Neuronal stem cell (in vitro differentiated cells): ENCODE results near the gene COBLL1. TPM values are rescaled to one million over a fixed set of nuclear protein-coding genes. Genes with fewer than 3 reads are reported as not detected.
A peak's percentile ranks its signal among the peaks of the same experiment; 100 is the strongest.

Experiments used
- DNase-seq: peaks from one replicate; pipeline ENCODE4 v3.0.0-alpha.2; 2013; ENCODE audit warnings: low spot score
- H2AFZ ChIP-seq: one replicate; pipeline ENCODE4 v1.6.1; 2013; ENCODE audit warnings: mild to moderate bottlenecking, low read length, inconsistent platforms
- H2AK5ac ChIP-seq: 2 replicates; pipeline ENCODE4 v1.6.1; 2013; ENCODE audit warnings: low read depth, mild to moderate bottlenecking, inconsistent platforms, low read length, moderate library complexity, mixed read lengths
- H2BK120ac ChIP-seq: 2 replicates; pipeline ENCODE4 v1.6.1; 2013; ENCODE audit warnings: low read depth, mild to moderate bottlenecking, inconsistent platforms, low read length, moderate library complexity, mixed read lengths
- H2BK12ac ChIP-seq: one replicate; pipeline ENCODE4 v1.6.1; 2013; ENCODE audit warnings: low read length, inconsistent platforms
- H2BK15ac ChIP-seq: 2 replicates; pipeline ENCODE4 v1.6.1; 2013; ENCODE audit warnings: mild to moderate bottlenecking, low read length, inconsistent platforms, mixed read lengths
- H2BK5ac ChIP-seq: one replicate; pipeline ENCODE4 v1.6.1; 2013; ENCODE audit warnings: inconsistent platforms, mild to moderate bottlenecking, low read length, moderate library complexity
- H3K14ac ChIP-seq: one replicate; pipeline ENCODE4 v1.6.1; 2013; ENCODE audit warnings: low read length, inconsistent platforms
- H3K18ac ChIP-seq: 2 replicates; pipeline ENCODE4 v1.6.1; 2013; ENCODE audit warnings: low read length, inconsistent platforms
- H3K23ac ChIP-seq: 2 replicates; pipeline ENCODE4 v1.6.1; 2013; ENCODE audit warnings: low read depth, mild to moderate bottlenecking, mixed read lengths, low read length, inconsistent platforms; ENCODE audit not compliant: poor library complexity
- H3K27ac ChIP-seq: replicated peaks from 3 replicates; pipeline ENCODE4 v1.5.1; 2013; ENCODE audit warnings: low read length, inconsistent platforms
- H3K27me3 ChIP-seq, 3 experiments: 2 replicates each; pipeline ENCODE4 v1.6.1; 2013; ENCODE audit warnings: low read length in 3 of 3, mild to moderate bottlenecking in 2 of 3, inconsistent platforms in 1 of 3, low read depth in 1 of 3, mixed read lengths in 1 of 3, moderate library complexity in 1 of 3; ENCODE audit not compliant: control insufficient read depth in 3 of 3, insufficient read depth in 3 of 3
- H3K36me3 ChIP-seq, 2 donors: replicated peaks in 1 of 2; 2 replicates each; pipeline ENCODE4 v1.6.1; 2013; ENCODE audit warnings: low read length in 2 of 2; ENCODE audit not compliant: control insufficient read depth in 2 of 2, insufficient read depth in 2 of 2
- H3K4ac ChIP-seq: 2 replicates; pipeline ENCODE4 v1.6.1; 2013; ENCODE audit warnings: inconsistent platforms, mild to moderate bottlenecking, low read length, moderate library complexity
- H3K4me1 ChIP-seq, 2 donors: 1 replicate in 1 of 2; 2 replicates in 1 of 2; pipeline ENCODE4 v1.6.1; 2013; ENCODE audit warnings: low read length in 2 of 2, low read depth in 1 of 2; ENCODE audit not compliant: control insufficient read depth in 2 of 2, insufficient read depth in 1 of 2
- H3K4me2 ChIP-seq: one replicate; pipeline ENCODE4 v1.6.1; 2013; ENCODE audit warnings: mild to moderate bottlenecking, low read length, inconsistent platforms; ENCODE audit not compliant: insufficient read depth, poor library complexity, severe bottlenecking
- H3K4me3 ChIP-seq, 2 donors: 2 replicates each; pipeline ENCODE4 v1.5.1; 2013; ENCODE audit warnings: low read length in 2 of 2, mild to moderate bottlenecking in 2 of 2, inconsistent platforms in 1 of 2, moderate library complexity in 1 of 2
- H3K79me1 ChIP-seq: one replicate; pipeline ENCODE4 v1.6.1; 2013; ENCODE audit warnings: low read depth, mild to moderate bottlenecking, inconsistent platforms, low read length, moderate library complexity
- H3K9ac ChIP-seq: one replicate; pipeline ENCODE4 v1.6.1; 2013; ENCODE audit warnings: mild to moderate bottlenecking, low read depth, low read length, inconsistent platforms; ENCODE audit not compliant: poor library complexity
- H3K9me3 ChIP-seq, 2 donors: replicated peaks in 1 of 2; 2 replicates each; pipeline versions ENCODE3 to v1.6.1; 2013; ENCODE audit warnings: low read length in 2 of 2, mild to moderate bottlenecking in 2 of 2, inconsistent platforms in 1 of 2, low read depth in 1 of 2, mixed read lengths in 1 of 2, moderate library complexity in 1 of 2; ENCODE audit not compliant: control insufficient read depth in 2 of 2, insufficient read depth in 1 of 2
- H4K8ac ChIP-seq: one replicate; pipeline ENCODE4 v1.6.1; 2013; ENCODE audit warnings: low read depth, mild to moderate bottlenecking, inconsistent platforms, low read length, moderate library complexity
- H4K91ac ChIP-seq: one replicate; pipeline ENCODE4 v1.6.1; 2013; ENCODE audit warnings: low read length, low read depth, mild to moderate bottlenecking, inconsistent platforms; ENCODE audit not compliant: poor library complexity
- WGBS, 2 donors: extraction: QIAGEN DNeasy Blood & Tissue Kit; methylation state at CpG; one replicate each; pipeline ENCODE4 v1.1.7; 2013; ENCODE audit warnings: missing lambda C conversion rate in 2 of 2, mixed read lengths in 1 of 2; ENCODE audit not compliant: insufficient read length in 2 of 2, insufficient replicate concordance in 1 of 2; ENCODE audit errors: extremely low coverage in 2 of 2; 5-methylcytosine and 5-hydroxymethylcytosine counted together
- polyA plus RNA-seq, 2 experiments: library from polyadenylated mRNA; stranded (reverse); fragments of 200-250 nt; gene quantifications; one replicate each; pipeline ENCODE4 v1.2.3, GENCODE V29; 2013

Gene COBLL1
- polyA plus RNA-seq (2013, experiment 1 of 2): 1.0 TPM
- 0.97 TPM for polyA plus RNA-seq (2013, experiment 2 of 2)

DNA sequence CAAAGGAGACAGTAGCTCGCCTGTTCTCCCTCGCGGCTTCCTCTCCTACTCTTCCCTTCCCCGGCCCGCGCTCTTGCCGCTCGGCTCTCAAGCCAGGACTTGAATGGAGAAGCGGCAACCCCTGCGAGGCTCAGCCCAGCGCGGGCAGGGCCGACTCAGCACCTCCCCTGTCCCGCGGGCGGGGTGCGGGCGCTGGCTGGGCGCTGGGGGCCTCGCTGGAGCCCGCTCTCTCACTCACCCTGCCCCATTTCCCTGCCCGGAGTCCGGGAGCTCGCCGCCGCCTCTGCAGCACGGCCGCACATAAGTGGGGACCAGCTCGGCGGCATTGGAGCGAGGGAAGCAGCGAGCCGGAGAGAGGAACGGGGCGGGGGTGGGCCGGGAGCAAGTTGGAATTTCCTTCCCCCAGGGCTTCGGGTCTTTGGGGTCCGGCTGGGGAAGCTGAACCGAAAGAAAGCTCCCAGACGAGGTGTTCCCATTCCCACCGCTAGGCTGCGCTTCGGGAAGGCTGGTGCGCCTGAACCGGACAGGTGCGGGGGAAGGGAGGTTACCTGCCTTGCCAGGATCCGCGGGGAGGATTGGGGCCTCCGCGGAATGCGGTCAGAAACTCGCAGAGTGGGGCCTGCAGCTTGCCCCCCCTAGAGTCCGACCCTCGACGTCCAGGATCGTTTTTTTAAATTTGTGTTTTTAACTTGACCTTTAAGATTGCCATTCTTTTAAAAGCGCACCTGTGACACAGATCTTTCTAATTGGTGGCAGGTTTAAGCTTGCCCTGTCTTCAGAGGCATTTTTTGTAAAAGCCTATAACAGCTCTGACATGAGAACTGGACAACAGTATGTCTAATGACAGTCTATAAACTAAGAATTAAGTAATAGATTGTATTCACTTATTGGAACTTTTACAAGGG is at the start of gene COBLL1:
Gene COBLL1 (minus strand): TSS at position 105 of the 905 bp plus-strand sequence. CDS start 627 bp downstream, outside the sequence.
- H2AFZ ChIP-seq: peak within 1 kb of the TSS; percentile 100
- no peak within 1 kb of the TSS for H4K91ac ChIP-seq
- peaks cover 0 to 10% of the 10 kb centered on the region in 2 donors for H3K4me1 ChIP-seq
- DNase-seq: peak; percentile 79
- peak within 1 kb of the TSS; percentile 59 for H3K27ac ChIP-seq
- peak within 1 kb of the TSS; percentile 80 for H3K23ac ChIP-seq
- H3K14ac ChIP-seq: peak within 1 kb of the TSS; percentile 56
- no peaks in the 10 kb centered on the region for H3K36me3 ChIP-seq
- peak within 1 kb of the TSS; percentile 87 for H2BK5ac ChIP-seq
- H3K4ac ChIP-seq: no peak within 1 kb of the TSS
- H2BK12ac ChIP-seq: peak within 1 kb of the TSS; percentile 10
- H3K9ac ChIP-seq: peak within 1 kb of the TSS; percentile 88
- WGBS, 2 donors: no CpG with 5 or more reads among the region's 57 CpGs
- H3K79me1 ChIP-seq: no peaks in the 10 kb centered on the region
- peak within 1 kb of the TSS; percentile 91 for H3K4me2 ChIP-seq
- no peaks in the 10 kb centered on the region for H3K9me3 ChIP-seq
- peak within 1 kb of the TSS; percentile 43 for H4K8ac ChIP-seq
- peak within 1 kb of the TSS; percentile 77 to 93 for H3K4me3 ChIP-seq
- H2AK5ac ChIP-seq: no peak within 1 kb of the TSS
- peak within 1 kb of the TSS; percentile 97 for H3K18ac ChIP-seq
- H2BK15ac ChIP-seq: peak within 1 kb of the TSS; percentile 37
- H3K27me3 ChIP-seq: peaks cover 0 to 11% (median 0%) of the 10 kb centered on the region in 3 experiments
- H2BK120ac ChIP-seq: peak within 1 kb of the TSS; percentile 81

- no peak overlapping the region for H3K18ac ChIP-seq
- H4K91ac ChIP-seq: no peak overlapping the region
- no peak overlapping the region for H2BK5ac ChIP-seq
- H3K79me1 ChIP-seq: no peaks in the 10 kb centered on the region
- H2BK12ac ChIP-seq: no peak overlapping the region
- H3K23ac ChIP-seq: no peak overlapping the region
- H3K4ac ChIP-seq: no peak overlapping the region
- no peak overlapping the region for H3K9ac ChIP-seq
- H3K4me3 ChIP-seq: no peak overlapping the region
- H2AK5ac ChIP-seq: no peak overlapping the region
- H2AFZ ChIP-seq: peak overlapping the region; percentile 17
- no peak overlapping the region for H3K27ac ChIP-seq
- no peak overlapping the region for H4K8ac ChIP-seq
- no peak overlapping the region for H2BK15ac ChIP-seq
- H3K27me3 ChIP-seq: no peaks in the 10 kb centered on the region
- H2BK120ac ChIP-seq: no peak overlapping the region
- no peak for DNase-seq
- H3K4me2 ChIP-seq: no peak overlapping the region
- H3K36me3 ChIP-seq: no peaks in the 10 kb centered on the region
- H3K14ac ChIP-seq: no peak overlapping the region
- no peaks in the 10 kb centered on the region for H3K9me3 ChIP-seq
- no peaks in the 10 kb centered on the region for H3K4me1 ChIP-seq
- WGBS, 2 donors: no CpG with 5 or more reads among the region's 4 CpGs
Measured at GRCh38 chr2:164890544-164890943, 48.9 kb upstream of the COBLL1 start.

DNA sequence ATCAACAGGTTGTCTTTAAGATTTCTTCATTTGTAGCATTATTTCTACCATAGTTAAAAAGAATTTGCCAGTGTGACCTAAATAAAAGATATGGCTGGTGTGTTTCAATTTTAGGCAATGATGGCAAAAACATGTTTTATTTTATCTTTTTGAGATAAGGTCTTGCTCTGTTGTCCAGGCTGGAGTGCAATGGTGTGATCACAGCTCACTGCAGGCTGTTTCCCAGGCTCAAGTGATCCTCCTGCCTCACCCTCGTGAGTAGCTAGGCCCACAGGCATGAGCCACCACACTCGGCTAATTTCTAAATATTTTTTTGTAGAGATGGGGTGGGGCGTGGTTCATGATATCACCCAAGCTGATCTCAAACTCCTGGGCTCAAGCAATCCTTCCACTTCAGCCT is 47.0 kb upstream of the COBLL1 start:
- no peak overlapping the region for H3K4me3 ChIP-seq
- no peak overlapping the region for H4K8ac ChIP-seq
- H3K27me3 ChIP-seq: no peaks in the 10 kb centered on the region
- H2BK5ac ChIP-seq: no peak overlapping the region
- no peak overlapping the region for H3K4me2 ChIP-seq
- no peak overlapping the region for H3K27ac ChIP-seq
- no peak for DNase-seq
- no peak overlapping the region for H2BK15ac ChIP-seq
- no peak overlapping the region for H3K23ac ChIP-seq
- H4K91ac ChIP-seq: no peak overlapping the region
- H2AK5ac ChIP-seq: no peak overlapping the region
- no CpG with 5 or more reads among the region's 3 CpGs for WGBS, 2 donors
- no peak overlapping the region for H2BK12ac ChIP-seq
- H2AFZ ChIP-seq: no peak overlapping the region
- H2BK120ac ChIP-seq: no peak overlapping the region
- H3K4ac ChIP-seq: no peak overlapping the region
- H3K4me1 ChIP-seq: no peaks in the 10 kb centered on the region
- H3K18ac ChIP-seq: no peak overlapping the region
- no peaks in the 10 kb centered on the region for H3K79me1 ChIP-seq
- no peaks in the 10 kb centered on the region for H3K9me3 ChIP-seq
- H3K14ac ChIP-seq: no peak overlapping the region
- H3K36me3 ChIP-seq: no peaks in the 10 kb centered on the region
- H3K9ac ChIP-seq: no peak overlapping the region

GRCh38 chr2:164887434-164888144 is 46.0 kb upstream of the COBLL1 start:
- Histone ChIP-seq H2AFZ (no peak overlapping the region), H3K4me2 (no peak overlapping the region), H3K23ac (no peak overlapping the region), H3K27me3 (no peaks in the 10 kb centered on the region), H3K36me3 (no peaks in the 10 kb centered on the region), H3K4me3 (no peak overlapping the region), H3K79me1 (no peaks in the 10 kb centered on the region), H3K14ac (no peak overlapping the region), H4K91ac (no peak overlapping the region), H2BK12ac (no peak overlapping the region), H2AK5ac (no peak overlapping the region), H3K4me1 (no peaks in the 10 kb centered on the region), H3K9ac (no peak overlapping the region), H3K27ac (no peak overlapping the region), H3K4ac (no peak overlapping the region), H3K18ac (no peak overlapping the region), H2BK120ac (no peak overlapping the region), H3K9me3 (no peaks in the 10 kb centered on the region), H4K8ac (no peak overlapping the region), H2BK5ac (no peak overlapping the region), H2BK15ac (no peak overlapping the region)
- DNase-seq: no peak
- no CpG with 5 or more reads among the region's 4 CpGs for WGBS, 2 donors
